OCI-LY3 (cell line): ENCODE results near the gene GPALPP1.
"Not testable (repeated sequence)": the region's sequence is repeated elsewhere in the genome, so short reads cannot be mapped to it uniquely, and the experiment has no call there.

ENCODE experiments used
- H2AFZ ChIP-seq: fragments of 200-600, 300-600 bp; shearing (Covaris generic); 2 replicates; pipeline ENCODE4 v1.6.0; 2014; ENCODE audit warnings: antibody characterized with exemption, low read depth, low read length
- H3K27ac ChIP-seq: fragments of 200-600, 300-600 bp; sonication (generic); 2 replicates; pipeline ENCODE4 v1.5.1; 2014; ENCODE audit warnings: mild to moderate bottlenecking, low read length, moderate library complexity, mixed read lengths
- H3K27me3 ChIP-seq: fragments of 200-600, 300-600 bp; sonication (generic); 2 replicates; pipeline ENCODE4 v1.6.1; 2014; ENCODE audit warnings: low read depth, low read length, mixed read lengths
- H3K36me3 ChIP-seq: fragments of 200-600, 300-600 bp; sonication (generic); replicated peaks from 2 replicates; pipeline ENCODE3; 2014; ENCODE audit warnings: low read depth, low read length, mixed read lengths
- H3K4me1 ChIP-seq: fragments of 300-600, 200-600 bp; sonication (generic); 2 replicates; pipeline ENCODE4 v1.6.1; 2014; ENCODE audit warnings: low read length, mixed read lengths
- H3K4me2 ChIP-seq: fragments of 200-600, 300-600 bp; sonication (generic); 2 replicates; pipeline ENCODE4 v1.6.1; 2014; ENCODE audit warnings: low read length, mixed read lengths
- H3K4me3 ChIP-seq: fragments of 300-600, 200-600 bp; sonication (generic); 2 replicates; pipeline ENCODE4 v1.5.1; 2014; ENCODE audit warnings: antibody characterized with exemption, mild to moderate bottlenecking, low read length, moderate library complexity
- H3K79me2 ChIP-seq: fragments of 300-600, 200-600 bp; shearing (Covaris generic); 2 replicates; pipeline ENCODE4 v1.6.1; 2014; ENCODE audit warnings: mild to moderate bottlenecking, low read length, mixed read lengths
- H3K9ac ChIP-seq: fragments of 300-600, 200-600 bp; shearing (Covaris generic); 2 replicates; pipeline ENCODE4 v1.6.0; 2014; ENCODE audit warnings: mild to moderate bottlenecking, low read length, moderate library complexity
- H3K9me3 ChIP-seq: fragments of 200-600, 300-600 bp; shearing (Covaris generic); 2 replicates; pipeline ENCODE4 v1.6.1; 2014; ENCODE audit warnings: low read length, mixed read lengths; ENCODE audit not compliant: insufficient read depth
- H4K20me1 ChIP-seq: fragments of 200-600, 300-600 bp; sonication (generic); 2 replicates; pipeline ENCODE4 v1.6.1; 2016; ENCODE audit warnings: low read length, mixed read lengths; ENCODE audit not compliant: insufficient read depth
- EZH2phosphoT487 ChIP-seq: fragments of 200-600 bp; shearing (Covaris generic); IDR thresholded peaks from 2 replicates; pipeline ENCODE4 v1.6.1; 2018; ENCODE audit warnings: antibody characterized with exemption, mixed run types, low read depth
- TF ChIP-seq, protein P1 (sequence below): fragments of 200-600, 300-600 bp; sonication (generic); IDR thresholded peaks from 2 replicates; pipeline ENCODE4 v1.5.1; 2014; ENCODE audit warnings: antibody characterized with exemption, low read length, low read depth

Gene GPALPP1

DNA sequence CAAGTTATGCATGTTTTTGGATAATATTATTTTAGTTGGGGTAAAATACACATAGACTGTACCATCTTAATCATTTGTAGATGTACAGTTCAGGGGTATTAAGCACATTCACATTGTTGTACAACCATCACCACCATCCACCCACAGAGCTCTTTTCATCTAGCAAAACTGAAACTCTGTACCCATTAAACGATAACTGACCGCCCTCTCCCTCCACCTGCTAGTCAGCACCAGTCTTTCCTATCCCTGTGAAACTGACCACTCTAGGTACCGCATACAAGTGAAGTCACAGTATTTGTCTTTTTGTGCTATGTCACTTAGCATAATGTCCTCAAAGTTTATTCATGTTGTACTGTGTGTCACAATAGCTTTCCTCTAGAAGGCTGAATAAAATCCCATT is 70.7 kb downstream of the GPALPP1 start:
- no peaks in the 10 kb centered on the region for H4K20me1 ChIP-seq
- H3K9me3 ChIP-seq: no peaks in the 10 kb centered on the region
- no peaks in the 10 kb centered on the region for H3K36me3 ChIP-seq
- no peak for TF ChIP-seq EZH2phosphoT487
- TF ChIP-seq, protein P1, sequence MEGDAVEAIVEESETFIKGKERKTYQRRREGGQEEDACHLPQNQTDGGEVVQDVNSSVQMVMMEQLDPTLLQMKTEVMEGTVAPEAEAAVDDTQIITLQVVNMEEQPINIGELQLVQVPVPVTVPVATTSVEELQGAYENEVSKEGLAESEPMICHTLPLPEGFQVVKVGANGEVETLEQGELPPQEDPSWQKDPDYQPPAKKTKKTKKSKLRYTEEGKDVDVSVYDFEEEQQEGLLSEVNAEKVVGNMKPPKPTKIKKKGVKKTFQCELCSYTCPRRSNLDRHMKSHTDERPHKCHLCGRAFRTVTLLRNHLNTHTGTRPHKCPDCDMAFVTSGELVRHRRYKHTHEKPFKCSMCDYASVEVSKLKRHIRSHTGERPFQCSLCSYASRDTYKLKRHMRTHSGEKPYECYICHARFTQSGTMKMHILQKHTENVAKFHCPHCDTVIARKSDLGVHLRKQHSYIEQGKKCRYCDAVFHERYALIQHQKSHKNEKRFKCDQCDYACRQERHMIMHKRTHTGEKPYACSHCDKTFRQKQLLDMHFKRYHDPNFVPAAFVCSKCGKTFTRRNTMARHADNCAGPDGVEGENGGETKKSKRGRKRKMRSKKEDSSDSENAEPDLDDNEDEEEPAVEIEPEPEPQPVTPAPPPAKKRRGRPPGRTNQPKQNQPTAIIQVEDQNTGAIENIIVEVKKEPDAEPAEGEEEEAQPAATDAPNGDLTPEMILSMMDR: no peak
- peaks cover 14% of the 10 kb centered on the region for H3K4me1 ChIP-seq
- H2AFZ ChIP-seq: no peak overlapping the region
- peaks cover 23% of the 10 kb centered on the region for H3K27me3 ChIP-seq
- H3K79me2 ChIP-seq: no peaks in the 10 kb centered on the region
- no peak overlapping the region for H3K9ac ChIP-seq
- no peak overlapping the region for H3K27ac ChIP-seq
- H3K4me2 ChIP-seq: no peak overlapping the region
- no peak overlapping the region for H3K4me3 ChIP-seq

DNA sequence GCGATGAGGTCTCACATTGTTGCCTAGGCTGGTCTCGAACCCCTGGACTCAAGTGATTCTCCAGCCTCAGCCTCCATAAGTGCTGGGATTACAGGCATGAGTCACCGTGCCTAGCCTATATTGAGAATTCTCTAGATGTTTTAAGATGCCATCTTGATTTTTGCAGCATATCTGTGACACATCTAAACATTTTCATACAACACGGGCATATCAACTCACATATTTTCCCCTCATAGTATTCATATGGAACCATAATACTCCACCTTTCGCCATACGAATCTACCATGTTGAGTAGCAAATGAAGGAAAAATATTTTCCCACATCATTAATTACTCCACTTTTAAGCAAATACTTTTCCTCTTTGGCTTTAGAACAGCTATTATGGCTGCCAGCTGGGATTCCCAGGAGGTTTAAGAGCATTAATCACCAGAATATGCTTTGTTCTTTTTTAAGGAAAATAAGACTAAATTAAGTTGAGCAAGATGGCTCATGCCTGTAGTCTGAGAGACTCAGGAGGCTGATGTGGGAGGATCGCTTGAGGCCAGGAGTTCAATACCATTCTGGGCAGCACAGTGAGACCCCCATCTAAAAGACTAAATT is 74.0 kb downstream of the GPALPP1 start:
- Histone ChIP-seq H3K36me3 (no peaks in the 10 kb centered on the region), H3K4me1 (peaks cover 3% of the 10 kb centered on the region; the same call in 1 of the 2 replicates), H2AFZ (no peak overlapping the region), H3K27me3 (peaks cover 23% of the 10 kb centered on the region), H3K9me3 (no peaks in the 10 kb centered on the region), H3K4me3 (no peak overlapping the region), H3K27ac (no peak overlapping the region), H3K9ac (no peak overlapping the region), H3K79me2 (no peaks in the 10 kb centered on the region), H3K4me2 (no peak overlapping the region), H4K20me1 (no peaks in the 10 kb centered on the region)
- no peak for TF ChIP-seq EZH2phosphoT487
- TF ChIP-seq, protein P1: no peak

DNA sequence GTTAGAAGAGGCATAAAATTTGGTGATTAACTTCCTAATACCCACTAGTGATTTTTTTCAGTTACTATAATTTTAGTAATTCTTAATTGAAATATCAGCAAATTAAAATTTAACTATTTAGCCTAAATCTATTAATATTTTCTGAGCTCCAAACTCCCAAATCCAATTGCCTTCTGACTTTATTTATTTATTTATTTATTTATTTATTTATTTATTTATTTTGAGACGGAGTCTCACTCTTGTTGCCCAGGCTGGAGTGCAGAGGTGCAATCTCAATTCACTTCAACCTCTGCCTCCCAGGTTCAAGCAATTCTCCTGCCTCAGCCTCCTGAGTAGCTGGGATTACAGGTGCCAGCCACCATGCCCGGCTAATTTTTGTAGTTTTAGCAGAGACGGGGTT is 74.6 kb downstream of the GPALPP1 start:
- H4K20me1 ChIP-seq, H3K4me3 ChIP-seq, H3K27ac ChIP-seq, H2AFZ ChIP-seq, H3K4me1 ChIP-seq, H3K36me3 ChIP-seq, H3K4me2 ChIP-seq, H3K9me3 ChIP-seq, H3K79me2 ChIP-seq, H3K9ac ChIP-seq: not testable (repeated sequence)
- peaks cover 28% of the 10 kb centered on the region for H3K27me3 ChIP-seq

DNA sequence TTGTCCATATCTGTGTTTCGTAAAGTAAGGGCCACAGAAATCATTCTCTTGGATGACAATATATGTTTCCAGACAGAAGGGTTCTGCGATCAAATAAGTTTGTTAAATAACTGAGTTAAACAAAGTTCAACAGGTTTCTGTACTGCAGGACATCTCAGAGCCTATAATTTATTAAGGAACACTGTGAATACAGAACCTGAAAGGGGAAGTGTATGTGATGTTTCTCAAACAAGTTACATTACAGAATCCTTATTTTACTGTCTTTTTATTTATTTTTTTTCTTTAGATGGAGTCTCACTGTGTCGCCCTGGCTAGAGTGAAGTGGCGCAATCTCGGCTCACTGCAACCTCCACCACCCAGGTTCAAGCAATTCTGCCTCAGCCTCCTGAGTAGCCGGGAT is 75.6 kb downstream of the GPALPP1 start:
- TF ChIP-seq, protein P1: no peak
- no peak for TF ChIP-seq EZH2phosphoT487
- H3K4me1 ChIP-seq: no peaks in the 10 kb centered on the region

More for the DNA sequence above, 75.6 kb downstream of the GPALPP1 start:
- Histone ChIP-seq H3K4me2 (no peak overlapping the region), H4K20me1 (no peaks in the 10 kb centered on the region), H3K79me2 (no peaks in the 10 kb centered on the region), H3K27ac (no peak overlapping the region), H2AFZ (no peak overlapping the region), H3K4me3 (no peak overlapping the region), H3K27me3 (peaks cover 24% of the 10 kb centered on the region), H3K36me3 (no peaks in the 10 kb centered on the region), H3K9me3 (no peaks in the 10 kb centered on the region), H3K9ac (no peak overlapping the region)
